Activated CD4-positive, alpha-beta T cell treated with anti-CD3 and anti-CD28 coated beads, Interleukin-2, amount 50 U/mL, for 48 hours (primary cell): Measurements from ENCODE around the gene LOXL3.

Source experiments
- DNase-seq, 2 experiments: peaks; one replicate each; pipeline ENCODE4 v3.0.0-alpha.2; 2020

Gene LOXL3

DNA sequence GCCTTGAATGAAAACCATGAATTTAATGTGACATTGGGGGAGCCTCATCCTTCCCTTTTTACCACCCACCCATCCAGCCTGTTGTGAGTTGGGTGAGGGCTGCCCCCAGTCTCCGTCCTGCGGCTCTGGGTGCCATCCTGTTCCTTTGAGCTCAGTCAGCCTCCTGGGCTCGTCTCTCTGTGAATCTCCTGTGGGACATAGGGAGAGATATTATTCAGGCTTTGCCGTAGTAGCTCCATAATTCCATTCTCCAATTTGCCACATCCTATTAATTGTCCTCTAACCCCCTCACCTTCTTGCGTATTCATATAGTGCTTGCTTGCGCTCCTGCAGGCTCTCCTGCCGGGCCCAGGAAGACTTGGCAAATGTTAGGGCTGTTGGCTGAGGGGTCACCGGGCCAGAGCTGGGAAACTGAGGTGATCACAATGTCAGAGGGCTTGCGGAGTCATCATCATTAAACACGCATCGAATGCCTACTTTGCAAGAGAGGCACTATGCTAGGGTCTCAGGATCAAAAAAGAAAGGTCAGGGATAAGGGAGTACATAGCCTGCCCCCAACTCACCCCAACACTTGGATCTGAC is 27.0 kb downstream of the LOXL3 start:
- no peak for DNase-seq

DNA sequence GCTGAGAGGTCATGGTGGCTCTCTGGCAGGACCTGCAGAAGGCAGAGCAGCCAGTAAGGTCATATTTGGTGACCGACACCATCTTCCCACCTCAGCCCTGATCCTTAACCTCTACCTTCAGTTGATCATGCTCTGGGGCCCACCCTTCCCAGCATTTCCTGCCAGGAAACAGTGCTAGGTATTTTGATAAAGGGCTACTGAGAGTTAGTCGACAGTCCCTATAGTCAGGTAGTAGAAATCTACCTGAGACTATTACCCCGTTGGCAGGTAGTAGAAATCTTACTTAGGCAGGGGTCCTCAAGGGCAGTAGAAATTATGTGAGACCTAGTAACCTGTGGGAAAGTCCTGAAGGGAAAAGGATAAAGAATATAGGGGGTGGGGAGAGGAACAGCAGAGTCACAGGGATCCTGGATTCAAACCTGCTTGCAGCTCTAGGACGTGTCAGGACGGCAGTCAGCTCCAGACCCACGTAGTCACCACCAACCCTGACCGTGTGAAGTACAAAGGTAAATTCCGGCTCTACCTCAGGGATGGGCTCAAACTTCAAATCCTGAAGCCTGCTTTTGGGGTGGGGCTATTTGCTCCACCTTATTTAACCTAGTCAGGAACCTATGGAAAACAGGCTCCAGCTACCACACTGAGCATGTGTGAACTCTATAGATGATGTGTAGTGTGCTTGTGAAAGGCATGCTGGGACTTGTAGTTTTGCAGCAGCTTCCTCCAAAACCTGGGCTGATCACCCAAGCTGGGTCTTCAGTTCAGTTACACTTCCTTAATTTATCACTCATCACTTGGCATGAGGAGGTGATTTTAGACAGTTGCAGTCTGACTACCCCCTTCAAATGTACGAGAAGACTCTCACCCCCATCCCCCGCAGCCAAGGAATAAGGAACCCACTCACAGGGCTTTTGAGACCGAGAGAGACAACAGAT is 27.8 kb downstream of the LOXL3 start, which contains the start of gene DQX1:
Gene DQX1, minus strand, starts transcription at position 515 of the 932 bp plus-strand sequence. Its CDS starts 502 bp downstream, at position 13.
- no peak for DNase-seq

GRCh38 chr2:74524955-74525716 is 28.6 kb downstream of the LOXL3 start:
- DNase-seq = no peak

DNA sequence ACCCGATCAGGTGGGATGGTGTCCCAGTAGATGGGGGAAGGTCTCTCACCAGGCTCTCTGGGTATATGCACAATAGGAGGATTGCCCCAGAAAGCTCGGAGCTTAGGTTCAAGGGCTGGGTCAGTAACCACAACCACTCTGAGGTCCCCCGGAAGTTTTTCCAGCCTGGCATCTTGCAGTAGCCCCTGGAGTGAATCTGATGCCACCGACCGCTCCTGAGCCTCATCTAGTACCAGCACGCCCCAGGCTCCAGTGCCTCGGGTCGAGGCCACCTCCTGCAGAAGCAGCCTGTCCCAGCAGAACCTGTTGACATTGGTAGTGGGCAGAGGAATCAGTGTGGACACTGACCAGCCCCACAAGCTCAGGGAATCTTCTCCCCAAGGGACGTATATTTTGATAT is 29.7 kb downstream of the LOXL3 start:
- DNase-seq = no peak

- DNase-seq = no peak
Measured at GRCh38 chr2:74522516-74522915, 31.2 kb downstream of the LOXL3 start.

DNA sequence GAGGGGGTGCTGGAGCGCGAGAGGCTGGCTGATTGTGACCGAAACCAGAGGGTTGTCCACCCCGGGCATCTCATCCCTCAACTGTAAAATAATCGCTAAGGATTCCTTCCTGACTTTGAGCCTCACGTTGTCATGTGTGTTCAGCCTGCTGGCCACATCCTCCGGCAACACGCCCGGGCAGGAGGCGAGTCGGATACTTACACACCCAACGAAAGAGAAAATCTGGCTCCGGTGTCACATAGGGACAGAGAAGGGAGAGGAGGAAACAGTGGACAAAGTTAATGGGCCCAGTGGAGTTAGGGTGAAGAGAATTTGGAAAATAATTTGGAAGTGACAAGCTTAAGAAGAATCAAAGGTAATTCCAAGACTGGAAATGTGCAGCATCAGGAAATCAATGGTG is 37.1 kb downstream of the LOXL3 start:
- DNase-seq = no peak

DNA sequence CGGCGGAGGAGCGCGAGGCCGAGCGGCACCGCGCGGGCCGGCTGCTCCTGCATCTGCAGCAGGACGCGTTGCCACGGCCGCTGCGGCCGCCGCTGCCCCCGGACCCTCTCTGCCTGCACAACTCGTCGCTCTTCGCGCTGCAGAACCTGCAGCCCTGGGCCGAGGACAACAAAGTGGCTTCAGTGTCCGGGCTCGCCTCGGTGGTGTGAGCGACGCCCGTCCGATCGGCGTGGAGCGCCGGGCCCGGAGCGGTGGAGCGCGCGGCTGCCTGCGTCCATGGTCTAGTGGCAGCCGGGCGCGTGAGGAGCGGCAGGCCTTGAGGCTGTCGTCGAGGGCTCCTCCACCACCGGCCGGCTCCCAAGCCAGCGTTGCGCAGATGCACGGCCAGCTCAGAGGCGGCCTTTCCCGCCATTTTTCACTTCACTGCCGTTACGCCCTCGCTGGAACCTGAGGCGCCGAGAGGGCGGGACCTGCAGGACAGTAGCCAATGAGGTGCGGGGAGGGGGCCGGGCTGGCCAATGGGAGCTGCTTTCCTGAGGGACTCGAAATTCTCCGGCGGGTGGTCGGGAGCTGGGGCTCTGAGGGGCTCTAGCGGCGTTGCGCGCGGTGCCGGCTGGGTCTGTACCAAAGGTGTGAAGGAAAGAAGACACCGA is 37.6 kb downstream of the LOXL3 start:
- peak; percentile 74 to 82 for DNase-seq

GRCh38 chr2:74515271-74515980 is 38.3 kb downstream of the LOXL3 start:
- no peak for DNase-seq

GRCh38 chr2:74514368-74515270 is 39.1 kb downstream of the LOXL3 start, which contains the start of gene TLX2:
TSS of gene TLX2 (plus strand) at chr2:74514450. CDS start at chr2:74514807, 357 bp downstream.
- DNase-seq = peak in 1 of 2 experiments; percentile 24

GRCh38 chr2:74513605-74514367 is 40.0 kb downstream of the LOXL3 start:
- peak; percentile 29 to 42 for DNase-seq

GRCh38 chr2:74512744-74513604 is 40.8 kb downstream of the LOXL3 start:
- no peak for DNase-seq

DNA sequence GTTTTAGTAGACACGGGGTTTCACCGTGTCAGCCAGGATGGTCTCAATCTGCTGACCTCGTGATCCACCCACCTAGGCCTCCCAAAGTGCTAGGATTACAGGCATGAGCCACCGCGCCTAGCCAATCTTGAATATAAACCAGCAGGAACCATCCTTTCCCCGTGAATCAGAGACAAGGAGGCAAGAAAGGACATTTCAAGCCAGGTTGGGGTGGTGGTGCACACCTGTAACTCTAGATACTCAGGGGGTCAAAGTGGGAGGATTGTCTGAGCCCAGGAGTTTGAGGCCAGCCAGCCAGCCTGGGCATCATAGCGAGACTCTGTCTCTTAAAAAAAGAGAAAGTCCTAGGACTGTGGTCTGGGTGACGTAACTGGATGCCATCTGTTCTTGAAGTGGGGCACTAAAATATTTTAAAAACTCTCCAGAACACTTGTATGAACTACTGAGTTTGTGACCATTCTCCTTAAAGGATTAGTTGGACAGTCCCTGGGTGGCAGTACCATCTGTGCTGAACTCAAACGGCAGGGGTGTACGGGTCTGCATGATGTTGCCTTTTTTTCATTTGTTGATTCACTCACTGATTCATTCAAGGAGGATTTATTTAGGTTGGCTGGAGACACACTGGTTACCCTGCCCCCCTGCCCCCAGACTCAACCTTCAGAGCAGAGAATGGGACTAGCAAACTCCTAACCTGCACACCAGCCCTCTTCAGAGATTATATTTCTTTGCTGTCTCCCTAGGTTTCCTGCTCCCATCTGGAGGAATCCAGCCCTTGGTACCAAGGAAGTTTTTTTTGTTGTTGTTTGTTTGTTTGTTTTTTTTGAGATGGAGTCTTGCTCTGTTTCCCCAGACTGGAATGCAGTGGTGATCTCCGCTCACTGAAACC is 42.4 kb downstream of the LOXL3 start:
- DNase-seq = no peak

DNA sequence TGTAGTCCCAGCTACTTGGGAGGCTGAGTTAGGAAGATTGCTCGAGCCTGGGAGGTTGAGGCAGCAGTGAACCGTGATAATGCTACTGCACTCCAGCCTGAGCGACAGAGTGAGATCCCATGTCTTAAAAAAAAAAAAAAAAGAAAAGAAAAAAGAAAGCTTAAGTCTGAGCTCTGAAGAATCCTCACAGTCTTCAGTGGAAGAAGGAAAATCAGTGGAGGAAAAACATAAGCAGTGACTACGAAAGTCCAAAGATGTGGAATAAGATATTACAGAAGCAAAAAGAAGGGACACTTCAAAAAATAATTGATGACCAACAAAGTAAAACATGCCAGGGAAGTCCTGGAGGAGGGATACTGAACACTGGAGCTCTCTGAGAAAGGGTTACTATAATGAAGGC is 43.5 kb downstream of the LOXL3 start:
- no peak for DNase-seq

GRCh38 chr2:74507926-74508520 is 45.7 kb downstream of the LOXL3 start:
- DNase-seq = peak in 1 of 2 experiments; percentile 28

- DNase-seq = peak; percentile 99 to 100
Measured at GRCh38 chr2:74507145-74507925, 46.4 kb downstream of the LOXL3 start, which contains the start of gene PCGF1. TSS of gene PCGF1 (minus strand) at chr2:74507695. CDS start at chr2:74507668, 27 bp downstream.

DNA sequence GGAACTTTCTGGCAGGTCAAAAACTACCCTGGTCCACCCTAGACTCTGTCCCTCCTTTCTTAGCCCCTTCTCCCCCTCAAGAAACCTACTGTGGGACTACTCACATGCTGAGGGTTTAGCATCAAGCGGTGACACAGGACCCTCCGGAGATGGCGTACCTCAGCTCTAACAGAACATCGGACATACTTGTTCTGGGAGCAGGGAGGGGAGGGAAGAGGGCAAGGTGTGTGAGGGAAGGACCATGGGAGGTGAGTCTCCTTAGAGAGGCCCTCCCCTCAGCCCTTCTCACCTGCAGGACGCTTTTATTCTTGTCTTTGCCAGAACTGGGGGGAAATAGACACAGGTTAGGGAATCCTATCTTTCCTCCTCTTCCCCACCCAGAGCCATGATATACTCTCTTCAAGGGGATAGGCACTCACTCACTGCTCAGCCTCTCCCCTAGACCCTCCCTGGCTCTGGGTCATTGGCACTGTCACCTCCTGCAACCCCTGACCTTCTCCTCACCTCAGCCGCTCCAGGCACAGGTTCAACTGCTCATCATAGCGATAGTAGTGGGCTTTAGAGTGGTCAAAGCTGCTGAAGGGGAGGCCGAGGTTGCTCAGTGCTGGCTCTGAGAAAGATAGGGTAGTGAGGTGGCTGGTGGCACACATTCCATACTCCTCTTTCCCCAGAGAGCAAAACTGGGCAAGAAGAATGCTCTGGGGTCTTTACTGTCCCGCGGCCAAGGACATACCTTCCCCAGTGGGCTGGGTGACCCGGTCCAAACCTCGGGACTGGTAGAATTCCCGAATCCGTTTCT is 48.1 kb downstream of the LOXL3 start:
- no peak for DNase-seq
